Stomach (tissue), 4 donors: ENCODE data around the gene TMEM45A.

Experiments used
- EP300 ChIP-seq: sonication (generic); formaldehyde crosslinking; IDR thresholded peaks from one replicate; pipeline ENCODE4 v1.6.1; 2017; ENCODE audit warnings: antibody characterized with exemption
- POLR2A ChIP-seq, 4 donors: fragments of 450-650 bp; IDR thresholded peaks; one replicate each; pipeline ENCODE4 v1.6.1; 2016; ENCODE audit warnings: antibody characterized with exemption in 4 of 4, control low read depth in 2 of 4, mild to moderate bottlenecking in 1 of 4, moderate library complexity in 1 of 4
- TF ChIP-seq, protein P1 (sequence below), 7 experiments: fragments of 450-650 bp in 4 of 7; fragments of 200-600 bp in 3 of 7; sonication (generic) in 3 of 7; IDR thresholded peaks; one replicate each; pipeline ENCODE4 v1.5.1; 2016 to 2019; ENCODE audit warnings: antibody characterized with exemption in 7 of 7, control low read depth in 2 of 7, mild to moderate bottlenecking in 1 of 7

GRCh38 chr3:100614941-100615340 lies 122.5 kb downstream of the TMEM45A start:
- TF ChIP-seq, protein P1, sequence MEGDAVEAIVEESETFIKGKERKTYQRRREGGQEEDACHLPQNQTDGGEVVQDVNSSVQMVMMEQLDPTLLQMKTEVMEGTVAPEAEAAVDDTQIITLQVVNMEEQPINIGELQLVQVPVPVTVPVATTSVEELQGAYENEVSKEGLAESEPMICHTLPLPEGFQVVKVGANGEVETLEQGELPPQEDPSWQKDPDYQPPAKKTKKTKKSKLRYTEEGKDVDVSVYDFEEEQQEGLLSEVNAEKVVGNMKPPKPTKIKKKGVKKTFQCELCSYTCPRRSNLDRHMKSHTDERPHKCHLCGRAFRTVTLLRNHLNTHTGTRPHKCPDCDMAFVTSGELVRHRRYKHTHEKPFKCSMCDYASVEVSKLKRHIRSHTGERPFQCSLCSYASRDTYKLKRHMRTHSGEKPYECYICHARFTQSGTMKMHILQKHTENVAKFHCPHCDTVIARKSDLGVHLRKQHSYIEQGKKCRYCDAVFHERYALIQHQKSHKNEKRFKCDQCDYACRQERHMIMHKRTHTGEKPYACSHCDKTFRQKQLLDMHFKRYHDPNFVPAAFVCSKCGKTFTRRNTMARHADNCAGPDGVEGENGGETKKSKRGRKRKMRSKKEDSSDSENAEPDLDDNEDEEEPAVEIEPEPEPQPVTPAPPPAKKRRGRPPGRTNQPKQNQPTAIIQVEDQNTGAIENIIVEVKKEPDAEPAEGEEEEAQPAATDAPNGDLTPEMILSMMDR (IDR thresholded peaks at IDR 0.05), result no peak
- TF ChIP-seq POLR2A (IDR thresholded peaks at IDR 0.05) (no peak), EP300 (no peak)
